Hepatic stellate cell (primary cell): ENCODE results near the gene CCT8L2.
"Not testable (repeated sequence)": the region's sequence is repeated elsewhere in the genome, so short reads cannot be mapped to it uniquely, and the experiment has no call there.

Experiments
- DNase-seq: peaks from one replicate; pipeline ENCODE4 v3.0.0; 2011; ENCODE audit warnings: low spot score

CCT8L2 gene

GRCh38 chr22:16558376-16558945 lies 34.1 kb downstream of the CCT8L2 start:
- not testable (repeated sequence) for DNase-seq

DNA sequence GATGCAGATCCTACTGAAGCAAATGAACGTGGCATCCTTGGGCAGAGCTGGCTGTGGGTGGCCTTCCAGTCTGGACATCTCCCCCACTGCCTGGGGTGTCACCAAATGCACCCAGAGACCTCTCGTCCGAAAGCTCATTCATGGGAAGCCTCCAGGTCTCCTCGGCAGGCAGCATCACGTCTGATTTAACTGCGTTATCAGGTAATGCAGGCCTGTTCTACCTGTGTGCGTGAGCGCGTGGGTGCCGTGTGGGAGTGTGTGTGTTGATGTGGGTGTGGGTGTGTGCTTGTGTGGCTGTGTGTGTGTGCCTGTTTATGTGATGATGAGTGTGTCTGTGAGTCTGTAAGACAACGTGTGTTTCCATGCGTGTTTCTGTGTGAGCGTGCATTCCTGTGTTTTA lies 35.1 kb downstream of the CCT8L2 start:
- not testable (repeated sequence) for DNase-seq

- not testable (repeated sequence) for DNase-seq
Measured at GRCh38 chr22:16555077-16555994, 37.3 kb downstream of the CCT8L2 start.

- DNase-seq: not testable (repeated sequence)
Measured at GRCh38 chr22:16543310-16543709, 49.3 kb downstream of the CCT8L2 start.
